OCI-M2 (cell line): Measurements from ENCODE around the gene CEP68.
"Not testable (repeated sequence)": the region's sequence is repeated elsewhere in the genome, so short reads cannot be mapped to it uniquely, and the experiment has no call there.

Experiments
- DNase-seq: peaks from one replicate; lab custom pipeline; 2025; ENCODE audit not compliant: unreplicated experiment; lab: John Stamatoyannopoulos, UW

The CEP68 gene

DNA sequence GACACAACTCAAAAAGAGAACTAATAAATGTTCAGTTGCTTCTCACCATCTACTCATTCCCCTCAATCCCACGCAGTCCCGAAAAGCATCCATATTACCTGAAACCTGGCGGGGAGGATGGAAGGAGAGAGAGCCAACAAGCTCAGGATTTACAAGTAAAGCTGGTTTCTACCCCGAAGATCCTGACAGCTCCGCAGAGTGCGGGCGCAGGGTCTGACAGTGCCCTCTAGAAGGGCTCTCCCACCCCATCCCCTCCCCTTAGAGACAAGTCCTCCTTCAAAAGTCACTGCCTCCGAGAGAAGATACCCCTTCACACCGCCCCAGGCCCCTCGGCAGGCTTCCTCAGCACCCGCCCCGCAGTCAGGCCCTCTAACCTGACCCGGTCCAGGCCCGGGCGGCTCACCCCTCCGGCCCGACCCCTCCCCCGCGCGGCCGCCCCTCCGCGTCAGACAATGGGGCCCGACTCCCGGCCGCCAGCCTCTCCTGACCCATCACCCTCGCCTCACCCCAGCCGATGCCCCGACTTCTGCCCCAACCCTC lies 73.1 kb downstream of the CEP68 start:
- no peak for DNase-seq

- DNase-seq, result peak; percentile 59
Measured at GRCh38 chr2:65129826-65130663, 73.8 kb downstream of the CEP68 start, which contains the start of gene RAB1A. Gene RAB1A (minus strand): TSS chr2:65130106. CDS start chr2:65129915, 191 bp downstream.

- peak; percentile 59 for DNase-seq
Measured at GRCh38 chr2:65130664-65131175, 74.5 kb downstream of the CEP68 start.

DNA sequence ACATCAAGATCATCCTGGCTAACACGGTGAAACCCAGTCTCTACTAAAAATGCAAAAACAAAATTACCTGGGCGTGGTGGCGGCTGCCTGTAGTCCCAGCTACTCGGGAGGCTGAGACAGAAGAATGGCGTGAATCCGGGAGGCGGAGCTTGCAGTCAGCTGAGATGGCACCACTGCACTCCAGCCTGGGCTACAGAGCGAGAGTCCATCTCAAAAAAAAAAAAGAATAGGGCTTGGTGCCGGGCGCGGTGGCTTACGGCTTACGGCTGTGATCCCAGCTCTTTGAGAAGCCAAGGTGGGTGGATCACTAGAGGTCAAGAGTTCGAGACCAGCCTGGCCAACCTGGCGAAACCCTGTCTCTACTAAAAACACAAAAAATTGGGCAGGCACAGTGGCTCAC lies 76.7 kb downstream of the CEP68 start:
- not testable (repeated sequence) for DNase-seq

GRCh38 chr2:65133626-65134025 lies 77.4 kb downstream of the CEP68 start:
- no peak for DNase-seq

- no peak for DNase-seq
Measured at GRCh38 chr2:65134158-65134557, 77.9 kb downstream of the CEP68 start.

- DNase-seq, result no peak
Measured at GRCh38 chr2:65136253-65136652, 80.0 kb downstream of the CEP68 start.
